Caco-2 (cell line): ENCODE results near the gene RUFY2. TPM values are rescaled to one million over a fixed set of nuclear protein-coding genes. Genes with fewer than 3 reads are reported as not detected.
"Not testable (repeated sequence)": the region's sequence is repeated elsewhere in the genome, so short reads cannot be mapped to it uniquely, and the experiment has no call there.

Experiments
- Bru-seq: library from RNA; stranded (reverse); fragments of 400-500 nt; gene quantifications from one replicate; lab custom pipeline; 2021; lab: Mats Ljungman, UMichigan
- BruChase-seq, 2 experiments: library from RNA; stranded (reverse); fragments of 400-500 nt; gene quantifications; one replicate each; lab custom pipeline; 2021; lab: Mats Ljungman, UMichigan
- BruUV-seq: library from RNA; stranded (reverse); fragments of 400-500 nt; replicated peaks from 2 replicates; lab custom pipeline; 2021; lab: Mats Ljungman, UMichigan
- CTCF ChIA-PET: fragments of 300-600 bp; sonication (Branson Sonifier 250); formaldehyde crosslinking; loops from one replicate; lab custom pipeline; 2022; ENCODE audit warnings: antibody characterized with exemption; lab: Charles Lee
- POLR2A ChIA-PET: fragments of 300-600 bp; sonication (Branson Sonifier 250); formaldehyde crosslinking; loops from one replicate; lab custom pipeline; 2022; ENCODE audit warnings: antibody characterized with exemption; lab: Charles Lee
- DNase-seq, 2 experiments: peaks; one replicate each; pipeline versions ENCODE4 v3.0.0 to v3.0.0-alpha.2; 2020 to 2022
- H3K27me3 ChIP-seq: replicated peaks from 2 replicates; pipeline ENCODE4 v1.6.0; 2011; ENCODE audit warnings: low read length; ENCODE audit not compliant: control insufficient read depth, insufficient read depth
- H3K36me3 ChIP-seq: 2 replicates; pipeline ENCODE4 v1.5.1; 2011; ENCODE audit warnings: low read length; ENCODE audit not compliant: control insufficient read depth, insufficient read depth
- H3K4me1 ChIP-seq: fragments of 250-450 bp; sonication (Bioruptor Pico); 2 replicates; pipeline ENCODE4 v1.5.1; 2020; ENCODE audit warnings: mild to moderate bottlenecking
- H3K4me3 ChIP-seq: 2 replicates; pipeline ENCODE4 v1.5.1; 2011; ENCODE audit warnings: low read depth, mild to moderate bottlenecking, control low read depth, low read length
- H3K9me3 ChIP-seq: fragments of 250-450 bp; sonication (Bioruptor Pico); 2 replicates; pipeline ENCODE4 v1.5.1; 2020; ENCODE audit warnings: mild to moderate bottlenecking, moderate library complexity
- H3K27ac Mint-ChIP-seq: one replicate; pipeline ENCODE4 v1.8.0; 2022; ENCODE audit warnings: mixed read lengths; ENCODE audit not compliant: unreplicated experiment
- H3K27me3 Mint-ChIP-seq: one replicate; pipeline ENCODE4 v1.8.0; 2022; ENCODE audit warnings: mixed read lengths; ENCODE audit not compliant: insufficient read depth, unreplicated experiment
- H3K36me3 Mint-ChIP-seq: one replicate; pipeline ENCODE4 v1.8.0; 2022; ENCODE audit warnings: mild to moderate bottlenecking, mixed read lengths; ENCODE audit not compliant: insufficient read depth, unreplicated experiment
- H3K4me1 Mint-ChIP-seq: one replicate; pipeline ENCODE4 v1.8.0; 2022; ENCODE audit warnings: low read depth, mixed read lengths; ENCODE audit not compliant: unreplicated experiment
- H3K4me3 Mint-ChIP-seq: one replicate; pipeline ENCODE4 v1.8.0; 2022; ENCODE audit warnings: mild to moderate bottlenecking, moderate library complexity, mixed read lengths; ENCODE audit not compliant: unreplicated experiment
- H3K9me3 Mint-ChIP-seq: one replicate; pipeline ENCODE4 v1.8.0; 2022; ENCODE audit warnings: mixed read lengths; ENCODE audit not compliant: unreplicated experiment
- intact Hi-C: fragments of 100-400 bp; cut with micrococcal nuclease; formaldehyde crosslinking; loops from one replicate; pipeline ENCODE4 v1.10.0; 2022; ENCODE audit not compliant: unreplicated experiment
- long read RNA-seq: library from polyadenylated mRNA; stranded (forward); transcript quantifications from one replicate; pipeline ENCODE4 v2.0.0, GENCODE V29; 2022
- total RNA-seq: library from RNA; stranded (reverse); gene quantifications from 2 replicates; pipeline ENCODE4 v1.2.3, GENCODE V29; 2022
- TF ChIP-seq, protein P1 (sequence below), 2 experiments: fragments of 200-600 bp in 1 of 2; IDR thresholded peaks; 1 replicate in 1 of 2; 2 replicates in 1 of 2; pipeline versions ENCODE4 v1.5.1 to v1.8.0; 2011 to 2022; ENCODE audit warnings: antibody characterized with exemption in 1 of 2, control low read depth in 1 of 2, inconsistent platforms in 1 of 2, low read depth in 1 of 2, low read length in 1 of 2, mild to moderate bottlenecking in 1 of 2, moderate library complexity in 1 of 2; ENCODE audit not compliant: insufficient read depth in 1 of 2, severe bottlenecking in 1 of 2, unreplicated experiment in 1 of 2

RUFY2 gene, protein sequence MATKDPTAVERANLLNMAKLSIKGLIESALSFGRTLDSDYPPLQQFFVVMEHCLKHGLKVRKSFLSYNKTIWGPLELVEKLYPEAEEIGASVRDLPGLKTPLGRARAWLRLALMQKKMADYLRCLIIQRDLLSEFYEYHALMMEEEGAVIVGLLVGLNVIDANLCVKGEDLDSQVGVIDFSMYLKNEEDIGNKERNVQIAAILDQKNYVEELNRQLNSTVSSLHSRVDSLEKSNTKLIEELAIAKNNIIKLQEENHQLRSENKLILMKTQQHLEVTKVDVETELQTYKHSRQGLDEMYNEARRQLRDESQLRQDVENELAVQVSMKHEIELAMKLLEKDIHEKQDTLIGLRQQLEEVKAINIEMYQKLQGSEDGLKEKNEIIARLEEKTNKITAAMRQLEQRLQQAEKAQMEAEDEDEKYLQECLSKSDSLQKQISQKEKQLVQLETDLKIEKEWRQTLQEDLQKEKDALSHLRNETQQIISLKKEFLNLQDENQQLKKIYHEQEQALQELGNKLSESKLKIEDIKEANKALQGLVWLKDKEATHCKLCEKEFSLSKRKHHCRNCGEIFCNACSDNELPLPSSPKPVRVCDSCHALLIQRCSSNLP
- total RNA-seq = 42.4 and 44.0 TPM in 2 replicates
- percentile 88 among the genes with signal in this experiment for Bru-seq, nascent RNA
- percentile 90 among the genes with signal in this experiment for BruChase-seq, experiment 1, labeled RNA remaining after a 2-hour chase
- BruChase-seq, experiment 2, labeled RNA remaining after a 6-hour chase = percentile 85 among the genes with signal in this experiment
- long read RNA-seq, transcript RUFY2-213 (18 exons, 3,863 nt) = major isoform, 7 of 23 reads
- long read RNA-seq, partial matches to known transcripts = 8 of 23 reads
- long read RNA-seq, other reads (novel, unspliced or antisense) = 8 of 23 reads

DNA sequence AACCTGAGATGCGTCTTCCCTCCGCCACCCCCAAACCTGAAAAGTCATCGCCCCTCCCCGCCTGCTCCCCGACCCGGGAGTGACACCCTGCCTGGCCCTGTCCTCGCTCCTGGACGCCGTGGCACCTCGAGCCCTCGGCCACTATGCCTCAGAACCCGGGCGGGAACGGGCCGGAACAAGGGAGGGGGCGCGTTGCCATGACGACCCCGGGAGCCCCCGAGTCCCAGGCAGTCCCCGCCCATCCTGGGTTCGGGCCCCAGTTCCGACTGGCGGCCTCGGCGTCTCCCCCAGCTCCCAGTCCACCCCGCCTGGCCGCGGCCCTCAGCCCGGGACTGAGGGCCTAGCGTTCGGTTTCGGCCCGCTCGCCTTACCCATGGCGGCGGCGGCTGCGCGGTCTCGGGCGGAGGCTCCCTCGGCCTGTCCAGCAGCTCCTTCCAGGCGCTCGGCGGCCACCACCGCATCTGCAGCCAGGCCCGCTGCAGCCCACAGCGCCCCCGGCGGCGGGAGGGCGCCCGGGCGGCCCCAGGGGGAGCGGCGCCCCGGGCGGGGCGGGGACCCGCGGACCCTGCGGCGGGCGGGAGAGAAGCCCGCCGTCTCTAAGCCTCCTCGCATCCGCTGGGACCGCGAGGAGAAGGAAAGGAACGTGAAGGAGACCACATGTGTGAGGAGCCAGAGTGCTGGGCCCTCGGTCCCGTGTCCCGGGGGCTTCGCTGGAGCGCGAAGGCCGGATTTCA, at the start of gene RUFY2:
Gene RUFY2, minus strand, starts transcription at position 463 of the 734 bp plus-strand sequence. Its CDS starts 88 bp downstream, at position 375.
- BruUV-seq = no TSS peak
- TF ChIP-seq, protein P1, sequence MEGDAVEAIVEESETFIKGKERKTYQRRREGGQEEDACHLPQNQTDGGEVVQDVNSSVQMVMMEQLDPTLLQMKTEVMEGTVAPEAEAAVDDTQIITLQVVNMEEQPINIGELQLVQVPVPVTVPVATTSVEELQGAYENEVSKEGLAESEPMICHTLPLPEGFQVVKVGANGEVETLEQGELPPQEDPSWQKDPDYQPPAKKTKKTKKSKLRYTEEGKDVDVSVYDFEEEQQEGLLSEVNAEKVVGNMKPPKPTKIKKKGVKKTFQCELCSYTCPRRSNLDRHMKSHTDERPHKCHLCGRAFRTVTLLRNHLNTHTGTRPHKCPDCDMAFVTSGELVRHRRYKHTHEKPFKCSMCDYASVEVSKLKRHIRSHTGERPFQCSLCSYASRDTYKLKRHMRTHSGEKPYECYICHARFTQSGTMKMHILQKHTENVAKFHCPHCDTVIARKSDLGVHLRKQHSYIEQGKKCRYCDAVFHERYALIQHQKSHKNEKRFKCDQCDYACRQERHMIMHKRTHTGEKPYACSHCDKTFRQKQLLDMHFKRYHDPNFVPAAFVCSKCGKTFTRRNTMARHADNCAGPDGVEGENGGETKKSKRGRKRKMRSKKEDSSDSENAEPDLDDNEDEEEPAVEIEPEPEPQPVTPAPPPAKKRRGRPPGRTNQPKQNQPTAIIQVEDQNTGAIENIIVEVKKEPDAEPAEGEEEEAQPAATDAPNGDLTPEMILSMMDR (IDR thresholded peaks at IDR 0.05; ENCODE audit: insufficient read depth in 1 of 2, low read depth in 1 of 2, low read length in 1 of 2, severe bottlenecking in 1 of 2, unreplicated experiment in 1 of 2) = peak; percentile 63 to 81
- ChIA-PET POLR2A (interaction anchor here (0.6 to 0.9 kb wide), 5 partner anchors 67 to 549 kb away, joined by 3 to 12 read pairs (median 6); partner anchors contain the start of genes DDX21, HNRNPH3 and STOX1), CTCF (interaction anchor here (0.6 to 1.0 kb wide), 10 partner anchors 8 to 194 kb away, joined by 3 to 5 read pairs (median 4); partner anchors contain the start of gene DNA2)
- DNase-seq = peak; percentile 89 to 98
- no peaks in the 10 kb centered on the region for H3K9me3 Mint-ChIP-seq
- Histone ChIP-seq H3K9me3 (no peaks in the 10 kb centered on the region), H3K4me1 (peaks cover 7% of the 10 kb centered on the region; the same call in 1 of the 2 replicates), H3K4me3 (peak within 1 kb of the TSS; percentile 99), H3K27me3 (no peaks in the 10 kb centered on the region), H3K36me3 (no peaks in the 10 kb centered on the region)
- H3K27me3 Mint-ChIP-seq = no peaks in the 10 kb centered on the region
- peak within 1 kb of the TSS; percentile 95 for H3K4me3 Mint-ChIP-seq
- intact Hi-C loops = loop anchor here (1.0 to 2.0 kb wide), 3 partner anchors 64 to 314 kb away; partner anchors contain the start of genes CCAR1, DNA2 and SLC25A16
- peaks cover 32% of the 10 kb centered on the region for H3K36me3 Mint-ChIP-seq
- peaks cover 16% of the 10 kb centered on the region for H3K4me1 Mint-ChIP-seq
- H3K27ac Mint-ChIP-seq = peak within 1 kb of the TSS; percentile 97

DNA sequence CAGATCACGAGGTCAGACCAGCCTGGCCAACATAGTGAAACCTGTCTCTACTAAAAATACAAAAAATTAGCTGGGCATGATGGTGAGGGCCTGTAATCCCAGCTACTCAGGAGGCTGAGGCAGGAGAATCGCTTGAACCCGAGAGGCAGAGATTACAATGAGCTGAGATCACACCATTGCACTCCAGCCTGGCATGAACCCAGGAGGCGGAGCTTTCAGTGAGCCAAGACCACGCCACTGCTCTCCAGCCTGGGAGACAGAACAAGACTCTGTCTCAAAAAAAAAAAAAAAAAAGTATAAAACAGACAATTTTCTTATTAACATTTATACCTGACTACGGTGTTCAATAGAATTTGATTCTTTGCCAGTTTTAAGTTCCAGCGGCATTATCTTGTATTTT, 42.6 kb upstream of the RUFY2 start:
- CTCF ChIA-PET = interaction anchor here (1.6 kb wide), 1 partner anchor 43 kb away, joined by 4 read pairs; the partner anchor contains the start of gene RUFY2
- H3K36me3 ChIP-seq, H3K27me3 Mint-ChIP-seq, H3K9me3 Mint-ChIP-seq, BruUV-seq, DNase-seq, intact Hi-C loops, H3K4me3 ChIP-seq, H3K4me1 ChIP-seq, H3K4me3 Mint-ChIP-seq, H3K27me3 ChIP-seq, H3K4me1 Mint-ChIP-seq, H3K9me3 ChIP-seq: not testable (repeated sequence)
- Mint-ChIP-seq H3K27ac (peak overlapping the region; percentile 29), H3K36me3 (peaks cover 77% of the 10 kb centered on the region)
- POLR2A ChIA-PET = interaction anchor here (0.6 kb wide), 1 partner anchor 203 kb away, joined by 9 read pairs; no protein-coding TSS in a partner anchor

DNA sequence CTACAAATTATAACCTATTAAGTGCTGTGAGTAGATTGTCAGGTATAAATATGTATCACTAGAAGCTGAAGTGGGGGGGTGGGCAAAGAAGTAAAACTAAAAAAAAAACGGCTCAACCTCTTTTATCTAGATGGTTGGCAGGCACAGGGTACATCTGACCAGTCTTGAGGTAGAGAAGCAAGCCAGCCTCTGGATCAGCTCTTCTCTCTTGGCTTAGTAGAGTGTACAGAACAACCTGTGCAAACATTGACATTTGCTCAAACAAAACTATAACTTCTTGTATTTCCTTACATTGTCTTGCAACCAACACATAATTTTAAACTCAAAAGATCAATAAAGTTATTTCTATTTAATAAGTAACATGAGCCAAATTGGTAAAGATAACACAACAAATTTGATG, 39.1 kb upstream of the RUFY2 start:
- CTCF ChIA-PET = no interaction called here

More for the DNA sequence above, 39.1 kb upstream of the RUFY2 start:
- Mint-ChIP-seq H3K27ac (no peak overlapping the region), H3K36me3 (peaks cover 86% of the 10 kb centered on the region), H3K27me3 (no peaks in the 10 kb centered on the region), H3K9me3 (no peaks in the 10 kb centered on the region), H3K4me1 (no peaks in the 10 kb centered on the region), H3K4me3 (no peak overlapping the region)
- Histone ChIP-seq H3K4me3 (no peak overlapping the region), H3K36me3 (no peaks in the 10 kb centered on the region), H3K27me3 (no peaks in the 10 kb centered on the region), H3K4me1 (no peaks in the 10 kb centered on the region), H3K9me3 (no peaks in the 10 kb centered on the region)
- intact Hi-C loops = no loop called here
- DNase-seq = no peak
- TF ChIP-seq, protein P1 (IDR thresholded peaks at IDR 0.05; ENCODE audit: insufficient read depth in 1 of 2, low read depth in 1 of 2, low read length in 1 of 2, severe bottlenecking in 1 of 2, unreplicated experiment in 1 of 2) = no peak
- POLR2A ChIA-PET = interaction anchor here (1.0 kb wide), 1 partner anchor 14 kb away, joined by 4 read pairs; no protein-coding TSS in a partner anchor
- no TSS peak for BruUV-seq
